Right lung (tissue), 5 donors: ENCODE data around the gene RSRC1. TPM values are rescaled to one million over a fixed set of nuclear protein-coding genes. Genes with fewer than 3 reads are reported as not detected.
"Not testable (repeated sequence)": the region's sequence is repeated elsewhere in the genome, so short reads cannot be mapped to it uniquely, and the experiment has no call there.

Experiments
- DNase-seq, 2 donors: peaks; one replicate each; pipeline ENCODE4 v3.0.0-alpha.2; 2013
- polyA plus RNA-seq, 5 donors: library from polyadenylated mRNA; unstranded; fragments of 120-200 nt; gene quantifications; one replicate each; pipeline versions ENCODE4 v1.2.1 to v1.2.3, GENCODE V29; 2013; ENCODE audit warnings: inconsistent platforms in 1 of 5, low replicate concordance in 1 of 5; ENCODE audit not compliant: insufficient read length in 5 of 5, insufficient read depth in 1 of 5

Gene RSRC1
- polyA plus RNA-seq, 5 donors, result 21.7 to 31.7 (median 28.6) TPM

DNA sequence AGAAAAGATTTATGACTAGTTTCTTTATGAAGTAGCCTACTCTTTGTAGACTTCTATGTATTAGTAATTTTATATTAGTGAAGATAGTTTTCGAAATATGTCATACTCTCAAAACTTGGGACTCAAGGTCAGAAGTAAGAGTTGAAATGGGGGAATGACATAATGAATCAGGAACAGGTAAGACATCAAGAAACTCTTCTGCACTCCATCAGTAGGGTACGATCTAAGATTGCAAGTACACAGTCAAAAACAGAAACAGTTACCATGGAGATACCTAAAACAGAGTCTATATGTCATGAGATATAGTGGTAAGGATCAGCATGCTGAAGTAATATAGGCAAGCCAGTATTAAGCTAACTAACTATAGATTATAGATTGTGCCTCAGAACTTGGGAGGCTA, 274.1 kb downstream of the RSRC1 start:
- no peak for DNase-seq

DNA sequence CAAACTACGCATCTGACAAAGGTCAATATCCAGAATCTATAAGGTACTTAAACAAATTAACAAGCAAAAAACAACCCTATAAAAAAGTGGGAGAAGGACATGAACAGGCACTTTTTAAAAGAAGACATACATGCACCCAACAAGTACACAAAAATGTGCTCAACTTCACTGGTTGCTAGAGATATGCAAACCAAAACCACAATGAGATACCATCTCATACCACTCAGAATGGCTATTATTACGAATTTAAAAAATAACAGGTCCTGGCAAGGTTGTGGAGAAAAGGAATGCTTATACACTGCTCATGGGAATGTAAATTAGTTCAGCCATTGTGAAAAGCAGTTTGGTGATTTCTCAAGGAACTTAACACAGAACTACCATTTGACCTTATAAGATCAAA, 285.5 kb downstream of the RSRC1 start:
- DNase-seq, result no peak

DNA sequence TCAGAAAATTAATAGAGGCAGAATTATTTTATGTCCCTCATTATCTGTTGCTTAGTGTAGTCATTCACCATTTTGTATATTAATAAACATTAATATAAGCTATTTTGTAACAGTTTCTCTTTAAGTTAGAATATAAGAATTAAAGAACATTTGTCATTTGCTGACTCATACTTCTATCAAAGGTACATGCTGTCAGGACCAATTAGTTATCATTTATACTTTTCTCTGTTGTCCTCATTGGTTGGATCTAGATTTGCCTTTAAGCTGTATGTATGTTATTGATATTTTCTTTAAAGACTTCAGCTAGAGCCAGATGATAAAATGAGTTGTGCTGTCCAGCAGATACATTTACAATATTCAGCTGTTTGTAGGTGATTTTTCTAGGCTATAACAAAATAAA, 292.7 kb downstream of the RSRC1 start:
- no peak for DNase-seq

DNA sequence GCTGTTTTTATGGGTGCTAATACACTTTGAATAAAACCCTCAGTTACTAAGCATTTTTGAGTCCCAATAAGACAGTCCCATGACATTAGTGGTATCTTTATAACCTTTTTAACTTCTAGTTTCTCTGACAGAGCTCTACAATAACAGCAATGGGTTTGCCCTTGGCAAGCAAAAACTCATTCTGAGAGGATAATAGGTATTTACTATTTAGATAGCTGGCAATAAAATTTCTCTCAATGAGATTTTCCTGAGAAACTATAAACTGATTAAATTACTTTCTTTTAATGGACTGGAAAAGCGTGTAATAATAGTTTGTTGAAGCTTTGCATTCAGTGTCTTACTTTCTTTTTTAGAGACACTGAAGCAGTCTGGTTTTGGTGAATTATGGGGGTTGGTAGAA, 293.1 kb downstream of the RSRC1 start:
- no peak for DNase-seq

DNA sequence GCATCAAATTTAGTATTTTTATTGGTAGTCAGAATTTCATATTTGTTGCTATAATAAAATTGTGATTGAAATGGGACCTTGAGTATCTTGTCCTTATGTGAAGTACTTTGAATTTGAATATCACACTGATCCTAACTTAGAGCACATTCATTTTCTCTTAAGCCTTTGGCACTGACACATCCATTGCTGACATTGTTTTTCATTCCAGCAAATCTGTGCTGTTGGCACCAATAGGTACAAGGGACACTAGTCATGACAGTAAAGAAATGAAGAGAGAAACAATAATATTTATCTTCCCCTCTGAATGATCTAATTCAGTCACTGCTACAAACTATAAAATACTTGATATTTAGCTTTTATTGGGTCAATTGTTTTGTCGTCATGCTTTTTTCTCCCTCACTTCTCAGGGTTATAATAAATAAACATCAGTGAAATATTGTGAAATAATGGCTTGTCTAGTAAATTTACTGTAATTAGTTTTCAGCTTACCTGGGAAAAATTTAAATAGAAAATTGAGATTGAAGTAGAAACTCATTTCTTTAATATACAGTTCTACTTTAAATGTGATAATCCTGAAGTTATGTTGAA, 294.3 kb downstream of the RSRC1 start:
- no peak for DNase-seq

DNA sequence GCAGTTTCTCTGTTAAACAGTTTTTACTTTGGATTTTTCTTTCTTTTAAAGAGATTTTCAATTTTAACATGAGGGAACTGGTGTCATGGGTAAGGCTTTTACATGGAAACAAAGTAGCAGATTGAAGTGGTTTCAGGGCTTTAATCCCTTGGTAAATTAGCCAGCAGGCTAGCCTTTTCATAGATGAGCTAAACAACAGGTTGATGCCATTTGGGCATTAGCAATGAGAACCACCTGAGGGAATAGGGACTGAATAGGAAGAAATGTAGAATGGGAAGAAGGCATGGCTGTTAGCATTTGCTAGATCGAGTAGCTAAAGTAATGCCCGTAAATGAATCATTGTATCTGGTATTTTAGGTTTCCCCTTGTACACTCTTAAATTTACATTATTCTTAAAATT, 295.6 kb downstream of the RSRC1 start:
- no peak for DNase-seq

DNA sequence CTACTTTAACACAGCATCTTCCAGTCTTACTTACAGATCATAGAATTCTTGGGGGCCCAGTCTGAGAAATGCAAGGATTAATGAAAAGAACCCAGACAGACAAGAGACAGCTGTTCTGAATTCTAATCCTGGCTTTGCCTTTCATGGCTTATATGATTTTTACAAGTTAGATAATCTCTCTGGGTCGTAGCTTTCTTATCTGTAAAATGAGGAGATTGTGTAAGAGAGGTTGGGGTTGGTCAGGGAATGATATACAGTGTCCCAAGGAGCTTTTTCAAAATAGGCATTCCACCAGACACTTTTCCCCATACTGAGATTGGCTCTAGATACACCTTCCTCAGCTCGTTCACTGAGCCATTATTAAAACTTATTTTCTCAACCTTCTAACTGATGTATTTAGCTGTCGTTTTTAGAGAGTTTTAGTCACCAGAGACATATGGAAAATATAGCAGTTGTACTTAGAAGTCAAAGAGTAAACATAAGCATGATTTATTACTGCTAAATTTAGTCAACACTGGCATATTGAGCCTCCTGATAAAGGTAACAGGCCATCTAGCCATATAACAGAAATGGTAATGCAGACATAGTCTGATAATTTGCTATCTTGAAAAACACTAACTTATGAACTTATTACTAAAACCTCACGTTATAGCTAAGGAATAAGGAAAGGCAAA, 298.1 kb downstream of the RSRC1 start:
- no peak for DNase-seq

DNA sequence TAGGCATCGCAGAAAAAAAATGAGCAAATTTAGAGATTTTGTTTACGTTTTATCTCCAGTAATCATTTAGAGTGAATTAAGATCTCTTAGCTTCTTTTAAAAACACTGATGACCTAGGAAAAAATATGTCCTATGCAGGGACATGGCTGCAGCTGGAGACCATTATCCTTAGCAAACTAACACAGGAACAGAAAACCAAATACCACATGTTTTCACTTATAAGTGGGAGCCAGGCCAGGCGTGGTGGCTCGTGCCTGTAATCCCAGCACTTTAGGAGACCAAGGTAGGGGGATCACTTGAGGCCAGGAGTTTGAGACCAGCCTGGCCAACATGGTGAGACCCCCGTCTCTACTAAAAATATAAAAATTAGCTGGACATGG, 298.6 kb downstream of the RSRC1 start:
- not testable (repeated sequence) for DNase-seq

DNA sequence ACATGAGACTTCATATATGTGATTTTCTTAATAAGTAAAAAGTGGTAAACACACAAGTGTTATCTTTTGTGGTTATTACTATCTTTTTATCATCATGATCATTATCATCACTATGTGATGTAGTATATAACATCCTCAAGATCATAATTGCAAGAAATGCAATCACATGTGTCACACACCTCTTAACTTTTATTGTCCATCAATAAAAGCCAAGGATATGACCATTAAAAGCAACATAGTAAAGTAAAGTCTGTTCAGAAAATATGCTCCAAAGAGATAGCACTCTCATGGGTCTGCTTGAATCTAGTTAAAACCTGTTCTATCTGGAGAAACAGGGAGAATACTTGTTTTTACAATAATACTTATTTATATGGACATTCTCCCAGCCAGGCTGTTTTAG, 308.1 kb downstream of the RSRC1 start:
- no peak for DNase-seq

DNA sequence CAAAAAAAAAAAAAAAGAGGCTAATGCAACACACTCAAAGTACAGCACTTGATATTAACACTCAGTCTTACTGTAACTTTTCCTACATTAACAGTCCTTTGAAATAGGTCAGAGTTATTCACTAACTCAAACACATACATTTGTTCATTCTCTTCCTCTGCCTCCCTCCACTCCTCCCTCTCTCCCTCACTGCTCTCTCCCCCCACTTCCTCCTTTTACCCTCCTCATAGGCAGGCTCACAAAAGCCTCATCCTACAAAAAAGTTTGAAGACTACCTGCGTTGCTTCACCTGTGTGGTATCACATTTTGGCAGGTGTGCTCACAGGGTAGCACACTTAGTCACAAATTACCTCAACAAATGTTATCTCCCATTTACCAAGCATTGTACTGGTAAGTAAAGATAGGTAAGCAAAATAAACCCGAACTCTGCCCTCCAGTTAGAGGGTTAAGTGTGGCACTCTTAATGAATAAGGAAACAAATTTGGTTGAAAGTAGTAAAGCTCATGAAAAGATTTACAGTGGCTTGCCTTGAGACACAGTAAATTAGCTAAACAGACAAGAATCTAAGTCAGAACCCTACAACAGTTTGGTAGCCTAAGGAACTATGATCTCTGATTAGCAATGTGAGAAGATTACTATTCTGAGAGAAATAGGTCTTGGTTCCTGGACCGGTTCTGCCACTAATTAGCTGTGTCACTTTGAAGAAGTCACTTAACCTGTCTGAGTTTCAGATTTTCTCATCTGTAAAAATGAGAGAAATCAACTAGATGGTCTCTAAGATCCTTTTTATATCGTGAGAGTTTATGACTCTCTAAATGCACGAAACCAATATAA, 310.1 kb downstream of the RSRC1 start:
- no peak for DNase-seq

DNA sequence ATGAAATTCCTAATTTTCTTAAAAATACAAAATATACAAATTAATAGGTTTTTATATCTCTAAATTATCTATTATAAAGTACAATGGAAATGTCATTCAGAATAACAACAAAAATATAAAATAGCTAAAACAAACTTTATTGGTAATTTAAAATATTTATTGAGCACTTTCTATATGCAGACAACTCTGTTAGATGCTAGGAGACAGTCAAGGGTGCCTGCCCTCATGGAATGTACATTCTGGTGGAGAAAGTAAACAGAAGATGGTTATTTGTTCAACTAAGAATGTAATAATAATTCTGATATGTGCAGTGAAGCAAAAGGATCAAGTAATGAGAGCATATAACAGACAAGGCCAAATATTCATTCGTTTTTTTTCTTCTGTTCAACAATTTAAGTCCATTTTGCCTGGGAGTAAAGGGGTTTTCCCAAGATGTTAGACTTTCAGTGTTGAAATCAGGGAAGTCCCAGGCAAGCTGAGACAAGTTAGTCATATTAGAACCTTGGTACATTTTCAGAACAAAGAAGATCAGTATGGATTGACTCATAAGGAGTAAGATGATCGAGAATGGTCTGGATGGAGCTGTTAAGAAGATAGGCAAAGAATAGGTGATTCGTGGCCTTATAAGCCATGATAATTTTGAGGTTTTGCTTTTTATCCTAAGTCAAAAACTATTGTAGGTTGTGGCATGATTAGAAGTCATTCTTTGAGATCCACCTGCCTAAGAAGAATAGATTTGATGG, 310.9 kb downstream of the RSRC1 start:
- no peak for DNase-seq

DNA sequence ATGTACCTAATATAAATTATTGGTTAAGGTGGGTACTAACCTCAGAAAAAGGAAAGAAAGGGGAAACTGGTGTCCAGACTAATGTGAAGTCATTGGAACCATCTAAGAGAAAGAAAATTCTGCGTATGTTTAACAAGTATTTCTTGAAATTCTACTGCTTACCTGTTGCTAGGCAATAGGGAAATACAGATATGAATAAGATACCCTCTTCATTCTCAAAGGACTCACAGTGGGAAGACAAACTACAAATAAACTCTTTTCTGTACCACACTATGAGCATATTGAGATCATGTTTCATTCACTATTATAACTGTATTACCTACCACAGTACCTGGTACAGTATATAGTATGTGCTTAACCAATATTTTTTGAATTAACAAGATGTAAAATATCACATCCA, 320.6 kb downstream of the RSRC1 start:
- no peak for DNase-seq

DNA sequence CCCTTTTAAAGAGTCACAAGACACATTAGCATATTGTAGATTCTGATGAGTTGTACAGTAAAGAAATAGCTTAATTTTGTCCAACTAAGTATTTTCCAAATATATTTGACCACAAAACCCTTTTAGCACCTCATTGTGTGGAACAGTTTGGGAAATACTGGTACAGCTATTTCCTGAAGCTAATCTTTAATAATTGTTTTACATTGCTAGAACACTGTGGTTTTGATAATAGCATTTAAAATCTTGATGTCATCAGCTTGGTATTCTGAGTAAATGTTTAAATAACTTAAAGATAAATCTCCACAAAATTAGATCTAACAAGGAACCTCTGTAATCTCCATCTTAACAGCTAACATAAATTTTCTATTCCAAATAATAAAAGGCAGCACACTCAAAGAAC, 321.1 kb downstream of the RSRC1 start:
- DNase-seq, result no peak

DNA sequence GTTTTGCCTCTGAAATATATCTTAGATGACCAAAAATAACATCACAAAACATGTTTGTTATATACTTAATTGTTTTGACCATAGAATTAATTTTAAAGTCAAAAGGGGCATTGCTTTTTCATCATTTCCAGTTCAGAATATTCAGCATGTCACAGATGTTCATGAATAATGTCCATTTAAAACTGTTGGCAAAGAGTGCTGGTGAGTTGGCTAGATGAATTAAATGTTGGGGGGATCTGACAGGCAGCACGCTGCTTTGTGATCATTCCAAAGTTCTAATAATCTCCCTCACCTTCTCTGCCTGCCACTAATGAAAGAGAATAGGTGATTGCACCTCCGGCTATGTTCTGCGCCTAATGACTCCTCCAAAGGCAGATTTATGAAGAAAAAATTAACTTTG, 321.9 kb downstream of the RSRC1 start:
- no peak for DNase-seq

DNA sequence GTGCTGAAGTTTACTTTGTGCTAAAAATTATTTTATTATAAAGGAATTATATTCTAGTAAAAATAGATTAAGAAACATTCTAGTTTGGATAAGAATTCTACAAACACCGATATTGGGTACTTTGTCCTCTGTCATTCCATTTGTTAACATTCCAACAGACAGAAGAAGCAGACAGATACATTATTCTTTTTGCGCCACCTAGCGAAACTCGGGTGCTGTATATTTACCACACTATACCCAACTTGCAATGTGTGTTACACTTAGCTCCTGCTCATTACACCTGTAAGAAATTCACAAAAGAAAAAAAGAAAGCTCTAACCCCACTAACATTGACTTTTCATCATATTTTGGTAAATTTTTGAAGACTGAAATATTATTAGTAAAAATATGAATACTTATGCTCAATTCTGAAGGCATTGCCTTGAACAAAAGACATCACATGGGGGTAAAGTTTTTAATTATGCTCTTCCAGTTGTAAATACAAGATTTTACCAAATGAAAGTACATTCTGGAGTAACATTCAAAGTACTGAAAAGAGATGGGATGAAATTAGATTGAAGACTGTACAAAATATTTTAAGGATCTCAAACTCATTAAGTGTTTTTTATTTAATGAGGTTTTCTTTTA, 324.6 kb downstream of the RSRC1 start:
- DNase-seq, result peak; percentile 27 to 51

DNA sequence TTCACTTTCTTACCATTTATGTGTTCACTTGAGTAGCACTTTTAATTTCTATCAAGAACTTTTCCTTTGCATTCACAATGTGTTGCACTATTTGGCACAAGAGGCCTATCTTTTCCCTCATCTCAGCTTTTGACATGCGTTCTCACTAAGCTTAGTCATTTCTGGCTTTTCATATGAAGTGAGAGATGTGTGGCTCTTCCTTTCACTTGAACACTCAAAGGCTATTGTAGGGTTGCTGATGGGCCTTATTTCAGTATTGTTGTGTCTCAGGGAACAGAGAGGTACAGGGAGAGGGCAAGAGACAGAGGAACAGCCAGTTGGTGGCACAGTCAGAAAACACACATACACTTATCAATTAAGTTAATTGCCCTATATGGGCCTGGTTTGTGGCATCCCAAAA, 333.7 kb downstream of the RSRC1 start:
- no peak for DNase-seq

DNA sequence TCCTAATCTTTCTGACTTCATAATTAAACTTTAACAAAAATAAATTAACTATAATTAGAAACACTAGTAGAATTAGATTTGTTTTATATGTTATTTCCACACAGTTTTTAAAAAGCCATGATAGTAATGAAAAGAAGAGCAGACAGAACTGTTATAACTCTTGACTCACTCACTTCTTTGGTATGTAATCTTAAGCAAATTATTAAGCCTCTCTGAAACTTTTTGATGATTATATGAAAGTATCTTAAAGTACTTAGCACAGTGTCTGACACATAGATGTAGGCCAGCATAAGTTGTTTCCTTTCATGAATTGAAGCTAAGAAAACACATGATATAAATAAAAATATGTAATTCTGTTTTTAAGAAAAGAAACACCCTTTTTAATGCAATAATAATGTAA, 337.5 kb downstream of the RSRC1 start:
- DNase-seq, result no peak

DNA sequence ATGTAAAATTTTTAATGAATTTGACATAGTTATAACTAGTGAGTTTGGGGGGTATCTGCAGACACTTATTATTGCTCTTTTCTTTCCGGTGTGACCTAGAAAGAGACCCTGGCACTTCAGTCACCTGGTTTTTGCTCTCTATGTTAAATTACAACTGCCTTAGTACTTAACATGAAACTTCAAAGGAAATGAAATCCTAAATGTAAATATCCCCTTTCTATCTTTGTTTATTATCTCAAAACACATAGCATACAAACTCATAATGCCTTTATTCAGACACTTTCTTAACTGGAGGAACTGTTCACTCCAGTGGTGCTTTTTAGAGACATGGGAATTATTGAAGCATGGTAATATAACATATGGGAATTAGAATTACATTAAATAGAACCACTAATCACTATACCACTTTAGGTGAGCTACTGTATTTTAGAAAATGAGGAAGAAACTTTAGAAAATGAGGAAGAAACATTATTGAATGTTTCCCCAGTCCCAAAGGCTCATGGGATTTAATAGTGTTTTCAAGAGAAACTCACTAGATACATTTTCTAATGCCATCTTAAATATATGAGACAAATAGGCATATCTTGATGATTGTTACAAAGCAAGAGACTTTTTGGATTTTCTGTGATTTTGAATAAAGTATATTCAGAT, 341.6 kb downstream of the RSRC1 start:
- no peak for DNase-seq

DNA sequence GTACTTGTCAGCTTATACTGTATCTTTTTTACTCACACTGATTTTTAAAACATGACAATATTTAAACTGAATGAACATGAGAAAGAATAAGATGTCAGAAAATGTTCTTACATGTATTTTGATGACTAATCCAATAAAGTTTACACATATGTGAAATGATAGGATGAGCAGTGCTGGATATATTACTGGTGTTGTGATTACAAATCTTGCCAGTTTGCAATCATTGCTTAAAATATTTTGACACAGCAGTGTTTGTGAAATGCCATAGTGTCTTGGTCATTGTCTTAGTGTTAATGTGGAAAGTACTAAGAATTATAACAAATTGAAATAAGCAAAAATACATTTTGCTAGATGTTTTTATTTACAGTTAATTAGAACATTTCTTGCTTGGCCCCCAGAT, 342.4 kb downstream of the RSRC1 start:
- no peak for DNase-seq

DNA sequence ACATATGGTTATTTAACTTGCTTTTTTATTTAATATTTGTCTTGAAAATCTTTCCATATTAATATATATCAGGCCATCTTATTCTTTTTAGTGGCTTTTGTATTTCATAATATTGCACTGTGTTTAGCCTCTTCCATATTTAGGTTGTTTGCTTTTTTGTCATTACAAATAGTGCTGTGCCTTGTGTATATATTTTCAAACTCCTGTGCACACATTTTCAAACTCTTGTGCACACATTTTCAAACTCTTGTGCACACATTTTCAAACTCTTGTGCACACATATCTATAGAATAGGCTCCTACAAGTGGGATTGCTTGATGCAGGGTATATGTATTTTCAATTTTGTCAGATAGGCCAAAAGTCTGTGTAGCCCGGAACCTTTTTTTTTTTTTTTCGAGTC, 343.1 kb downstream of the RSRC1 start:
- no peak for DNase-seq

DNA sequence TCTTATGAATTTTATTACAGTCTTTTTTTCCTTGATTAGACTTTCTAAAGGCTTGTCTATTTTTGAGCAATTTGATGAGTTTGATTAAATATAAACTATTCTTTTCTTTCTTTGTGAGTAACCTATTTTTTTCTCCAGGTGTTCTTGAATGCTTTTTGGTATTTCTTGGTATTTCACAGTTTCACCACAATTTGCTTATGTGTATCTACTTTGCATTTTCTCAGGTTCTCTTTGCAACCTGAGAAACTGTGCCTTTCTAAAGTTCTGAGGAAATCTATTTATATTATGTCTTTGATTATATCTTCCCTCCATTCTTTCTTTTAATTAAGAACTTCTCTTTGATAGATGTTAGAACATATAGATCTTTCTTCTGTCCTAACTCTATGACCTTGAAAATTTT, 344.0 kb downstream of the RSRC1 start:
- no peak for DNase-seq

DNA sequence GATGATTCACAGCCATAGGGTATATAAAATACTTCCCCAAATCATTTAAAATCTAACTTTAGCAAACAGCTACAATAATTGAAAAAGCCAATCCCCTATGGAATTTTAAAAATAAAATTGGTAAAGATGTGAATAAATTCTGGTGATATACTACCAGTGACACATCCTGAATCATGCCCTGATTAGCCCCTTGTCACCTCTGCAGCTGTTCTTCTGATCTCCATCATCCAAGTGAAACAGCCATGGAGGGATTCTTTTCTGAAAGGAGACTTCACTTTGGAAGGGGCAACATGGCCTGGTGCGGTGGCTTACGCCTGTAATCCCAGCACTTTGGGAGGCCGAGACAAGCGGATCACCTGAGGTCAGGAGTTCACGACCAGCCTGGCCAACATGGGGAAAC, 345.5 kb downstream of the RSRC1 start:
- no peak for DNase-seq
